Measurements from ENCODE around the gene ODAD3. TPM values are rescaled to one million over a fixed set of nuclear protein-coding genes. Genes with fewer than 3 reads are reported as not detected.

The ODAD3 gene
- total and polyA plus RNA-seq, 10 of the 15 experiments (the other 5 are each of a cell fraction or from before 2014, with no cell fraction given): 0.11 to 0.39 (median 0.28) TPM; not detected in 7

- TF ChIP-seq, protein P1, sequence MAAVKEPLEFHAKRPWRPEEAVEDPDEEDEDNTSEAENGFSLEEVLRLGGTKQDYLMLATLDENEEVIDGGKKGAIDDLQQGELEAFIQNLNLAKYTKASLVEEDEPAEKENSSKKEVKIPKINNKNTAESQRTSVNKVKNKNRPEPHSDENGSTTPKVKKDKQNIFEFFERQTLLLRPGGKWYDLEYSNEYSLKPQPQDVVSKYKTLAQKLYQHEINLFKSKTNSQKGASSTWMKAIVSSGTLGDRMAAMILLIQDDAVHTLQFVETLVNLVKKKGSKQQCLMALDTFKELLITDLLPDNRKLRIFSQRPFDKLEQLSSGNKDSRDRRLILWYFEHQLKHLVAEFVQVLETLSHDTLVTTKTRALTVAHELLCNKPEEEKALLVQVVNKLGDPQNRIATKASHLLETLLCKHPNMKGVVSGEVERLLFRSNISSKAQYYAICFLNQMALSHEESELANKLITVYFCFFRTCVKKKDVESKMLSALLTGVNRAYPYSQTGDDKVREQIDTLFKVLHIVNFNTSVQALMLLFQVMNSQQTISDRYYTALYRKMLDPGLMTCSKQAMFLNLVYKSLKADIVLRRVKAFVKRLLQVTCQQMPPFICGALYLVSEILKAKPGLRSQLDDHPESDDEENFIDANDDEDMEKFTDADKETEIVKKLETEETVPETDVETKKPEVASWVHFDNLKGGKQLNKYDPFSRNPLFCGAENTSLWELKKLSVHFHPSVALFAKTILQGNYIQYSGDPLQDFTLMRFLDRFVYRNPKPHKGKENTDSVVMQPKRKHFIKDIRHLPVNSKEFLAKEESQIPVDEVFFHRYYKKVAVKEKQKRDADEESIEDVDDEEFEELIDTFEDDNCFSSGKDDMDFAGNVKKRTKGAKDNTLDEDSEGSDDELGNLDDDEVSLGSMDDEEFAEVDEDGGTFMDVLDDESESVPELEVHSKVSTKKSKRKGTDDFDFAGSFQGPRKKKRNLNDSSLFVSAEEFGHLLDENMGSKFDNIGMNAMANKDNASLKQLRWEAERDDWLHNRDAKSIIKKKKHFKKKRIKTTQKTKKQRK (IDR thresholded peaks at IDR 0.05; ENCODE audit: low read depth, low read length): peak; percentile 70
- TF ChIP-seq ZNF207 (IDR thresholded peaks at IDR 0.05; ENCODE audit: borderline replicate concordance) (peak; percentile 91), TAF1 (IDR thresholded peaks at IDR 0.05; ENCODE audit: borderline replicate concordance, low read depth, low read length) (peak; percentile 56; the same call in 1 of the 2 replicates), NR2C2 (IDR thresholded peaks at IDR 0.05; ENCODE audit: borderline replicate concordance, control insufficient read depth, insufficient read length, low read depth) (no peak), SUPT20H (IDR thresholded peaks at IDR 0.05; ENCODE audit: borderline replicate concordance, control insufficient read depth, low read depth, low read length) (no peak), SP1 (IDR thresholded peaks at IDR 0.05; ENCODE audit: low read depth, low read length) (peak; percentile 94), CHD1 (IDR thresholded peaks at IDR 0.05; ENCODE audit: low read depth, low read length) (0 out of 2 replicates have a peak, but pooled peaks have one; percentile 49), NKRF (conservative IDR thresholded peaks at IDR 0.05) (peak; percentile 99), NFYB (IDR thresholded peaks at IDR 0.05; ENCODE audit: insufficient read depth, low read depth, low read length) (peak; percentile 86), SRF (IDR thresholded peaks at IDR 0.05; ENCODE audit: low read depth in 2 of 2, low read length in 2 of 2) (no peak), SIN3A (IDR thresholded peaks at IDR 0.05; ENCODE audit: low read depth, low read length) (peak; percentile 97), NR2F1 (conservative IDR thresholded peaks at IDR 0.05) (peak; percentile 9; the same call in 1 of the 2 replicates), SREBF2 (IDR thresholded peaks at IDR 0.05; ENCODE audit: low read length) (0 out of 2 replicates have a peak, but pooled peaks have one; percentile 40), ATF3 (IDR thresholded peaks at IDR 0.05; ENCODE audit: borderline replicate concordance, extremely low read depth, low read depth, low read length) (no peak), RBBP5 (conservative IDR thresholded peaks at IDR 0.05) (no peak), CREM (IDR thresholded peaks at IDR 0.05; ENCODE audit: low read depth) (peak; percentile 92), MTA3 (IDR thresholded peaks at IDR 0.05; ENCODE audit: borderline replicate concordance, low read length) (no peak), SMARCA5 (IDR thresholded peaks at IDR 0.05) (peak; percentile 93), FOS (IDR thresholded peaks at IDR 0.05; ENCODE audit: borderline replicate concordance, extremely low read depth, insufficient read length) (peak; percentile 56), SMC3 (IDR thresholded peaks at IDR 0.05; ENCODE audit: borderline replicate concordance, low read length) (peak; percentile 50; the same call in 1 of the 2 replicates)
- TF ChIP-seq, protein P2, sequence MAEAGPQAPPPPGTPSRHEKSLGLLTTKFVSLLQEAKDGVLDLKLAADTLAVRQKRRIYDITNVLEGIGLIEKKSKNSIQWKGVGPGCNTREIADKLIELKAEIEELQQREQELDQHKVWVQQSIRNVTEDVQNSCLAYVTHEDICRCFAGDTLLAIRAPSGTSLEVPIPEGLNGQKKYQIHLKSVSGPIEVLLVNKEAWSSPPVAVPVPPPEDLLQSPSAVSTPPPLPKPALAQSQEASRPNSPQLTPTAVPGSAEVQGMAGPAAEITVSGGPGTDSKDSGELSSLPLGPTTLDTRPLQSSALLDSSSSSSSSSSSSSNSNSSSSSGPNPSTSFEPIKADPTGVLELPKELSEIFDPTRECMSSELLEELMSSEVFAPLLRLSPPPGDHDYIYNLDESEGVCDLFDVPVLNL (IDR thresholded peaks at IDR 0.05; ENCODE audit: low read depth, low read length): peak; percentile 96
- TF ChIP-seq, protein P3, sequence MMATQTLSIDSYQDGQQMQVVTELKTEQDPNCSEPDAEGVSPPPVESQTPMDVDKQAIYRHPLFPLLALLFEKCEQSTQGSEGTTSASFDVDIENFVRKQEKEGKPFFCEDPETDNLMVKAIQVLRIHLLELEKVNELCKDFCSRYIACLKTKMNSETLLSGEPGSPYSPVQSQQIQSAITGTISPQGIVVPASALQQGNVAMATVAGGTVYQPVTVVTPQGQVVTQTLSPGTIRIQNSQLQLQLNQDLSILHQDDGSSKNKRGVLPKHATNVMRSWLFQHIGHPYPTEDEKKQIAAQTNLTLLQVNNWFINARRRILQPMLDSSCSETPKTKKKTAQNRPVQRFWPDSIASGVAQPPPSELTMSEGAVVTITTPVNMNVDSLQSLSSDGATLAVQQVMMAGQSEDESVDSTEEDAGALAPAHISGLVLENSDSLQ (IDR thresholded peaks at IDR 0.05): peak; percentile 60
These were observed 54.0 kb downstream of the ODAD3 start (continued) for GRCh38 chr19:11380653-11381537.

All from GM12878 (cell line).